A549 (cell line): ENCODE data around the gene CHPF. TPM values are rescaled to one million over a fixed set of nuclear protein-coding genes. Genes with fewer than 3 reads are reported as not detected.

ENCODE experiments used
- ATAC-seq, 2 experiments: fragments of 200-7000 bp in 1 of 2; fragments of >200 bp in 1 of 2; cut with Nextera tagmentation in 1 of 2; cut with Tn5 transposase in 1 of 2; 3 replicates each; pipeline versions ENCODE4 v1.8.0 to v1.9.1; 2018 to 2020; ENCODE audit warnings: mild to moderate bottlenecking in 1 of 2, moderate library complexity in 1 of 2
- CTCF ChIA-PET: fragments of 300-600 bp; sonication (Branson Sonifier 250); formaldehyde crosslinking; extraction: SDS; loops from one replicate; lab custom pipeline; 2021; ENCODE audit warnings: antibody characterized with exemption, inconsistent platforms; lab: Yijun Ruan, JAX
- POLR2A ChIA-PET: fragments of 350-600 bp; formaldehyde crosslinking; extraction: SDS; loops from one replicate; lab custom pipeline; 2021; ENCODE audit warnings: antibody characterized with exemption, inconsistent platforms; lab: Yijun Ruan, JAX
- DNase-seq, 2 experiments: peaks; one replicate each; pipeline versions ENCODE4 v3.0.0 to v3.0.0-alpha.2; 2011 to 2016; ENCODE audit warnings: low read depth in 1 of 2, low spot score in 1 of 2
- FAIRE-seq: peaks from 2 replicates; lab custom pipeline; 2011; peaks lifted over from hg19 to GRCh38; lab: Jason Lieb, UNC
- H3K27ac ChIP-seq, 2 experiments: fragments of >200 bp; sonication (Bioruptor Twin); formaldehyde crosslinking; 3 replicates each; pipeline ENCODE4 v1.5.1; 2016 to 2017
- H3K4me1 ChIP-seq: fragments of >200 bp; sonication (Bioruptor Twin); formaldehyde crosslinking; 3 replicates; pipeline ENCODE4 v1.6.1; 2016
- H3K4me2 ChIP-seq: fragments of >200 bp; sonication (Bioruptor Twin); formaldehyde crosslinking; 3 replicates; pipeline ENCODE4 v1.6.1; 2016
- H3K4me3 ChIP-seq: fragments of >200 bp; sonication (Bioruptor Twin); formaldehyde crosslinking; 3 replicates; pipeline ENCODE4 v1.5.1; 2016
- H3K9me3 ChIP-seq: fragments of >200 bp; sonication (Bioruptor Twin); formaldehyde crosslinking; 3 replicates; pipeline ENCODE4 v1.6.1; 2016
- CBX2 ChIP-seq: fragments of 200-600 bp; sonication (generic); IDR thresholded peaks from 2 replicates; pipeline ENCODE4 v1.6.1; 2016; ENCODE audit warnings: low read depth, mild to moderate bottlenecking, borderline replicate concordance
- CHD4 ChIP-seq: fragments of 200-600 bp; sonication (generic); IDR thresholded peaks from 2 replicates; pipeline ENCODE4 v1.6.1; 2016; ENCODE audit warnings: antibody characterized with exemption, mild to moderate bottlenecking, borderline replicate concordance
- CTCF ChIP-seq: fragments of >200 bp; sonication (Bioruptor Twin); formaldehyde crosslinking; IDR thresholded peaks from 3 replicates; pipeline ENCODE4 v1.5.1; 2016
- E2F6 ChIP-seq: IDR thresholded peaks from 2 replicates; pipeline ENCODE4 v1.6.1; 2012; ENCODE audit warnings: low read depth, borderline replicate concordance
- EHF ChIP-seq: fragments of 250-450 bp; sonication (Bioruptor Pico); IDR thresholded peaks from 2 replicates; pipeline ENCODE4 v1.5.0; 2020; ENCODE audit warnings: mild to moderate bottlenecking
- ESRRA ChIP-seq: fragments of 150-350 bp; IDR thresholded peaks from 2 replicates; pipeline ENCODE4 v1.6.1; 2014; ENCODE audit warnings: mild to moderate bottlenecking, low read length, borderline replicate concordance
- HOXA7 ChIP-seq: fragments of 250-450 bp; sonication (Bioruptor Pico); IDR thresholded peaks from 2 replicates; pipeline ENCODE4 v1.5.0; 2020; ENCODE audit warnings: mild to moderate bottlenecking, moderate library complexity
- MAX ChIP-seq: IDR thresholded peaks from 2 replicates; pipeline ENCODE4 v1.6.1; 2012
- PBX3 ChIP-seq: IDR thresholded peaks from 2 replicates; pipeline ENCODE4 v1.6.1; 2012
- PHF8 ChIP-seq: fragments of 200-600 bp; sonication (generic); IDR thresholded peaks from 2 replicates; pipeline ENCODE4 v1.6.1; 2016; ENCODE audit warnings: low read depth, mild to moderate bottlenecking, antibody characterized with exemption, moderate library complexity, borderline replicate concordance
- POLR2A ChIP-seq: IDR thresholded peaks from 2 replicates; pipeline ENCODE4 v1.6.1; 2012; ENCODE audit warnings: mild to moderate bottlenecking, low read length
- RARB ChIP-seq: fragments of 250-450 bp; sonication (Bioruptor Pico); IDR thresholded peaks from 2 replicates; pipeline ENCODE4 v1.8.0; 2021; ENCODE audit warnings: mild to moderate bottlenecking, moderate library complexity
- SMC3 ChIP-seq: fragments of >200 bp; sonication (Bioruptor Twin); formaldehyde crosslinking; IDR thresholded peaks from 3 replicates; pipeline ENCODE4 v1.6.1; 2018; ENCODE audit warnings: inconsistent platforms
- USF2 ChIP-seq: fragments of 450-650 bp; IDR thresholded peaks from 2 replicates; pipeline ENCODE4 v1.6.1; 2014; ENCODE audit warnings: antibody characterized with exemption
- WGBS: methylation state at CpG from one replicate; pipeline ENCODE4 v1.1.6; 2017; ENCODE audit errors: missing lambda C conversion rate; 5-methylcytosine and 5-hydroxymethylcytosine counted together
- polyA plus RNA-seq, 4 experiments: library from polyadenylated mRNA; depleted of rRNA in 3 of 4; stranded (reverse); fragments of >200 nt; fragmentation: RNase III in 1 of 4; extraction: RNeasy Plus Mini Kit Qiagen cat#74134 plus additional on column Dnase treatment in 1 of 4; gene quantifications; 2 replicates in 3 of 4; 3 replicates in 1 of 4; pipeline ENCODE4 v1.2.3, GENCODE V29; 2011 to 2017

Gene CHPF
- polyA plus RNA-seq, 2 of the 4 experiments (the other 2 are of a cell fraction) = 9.0 to 14.8 TPM

- POLR2A ChIA-PET = no interaction called here
- WGBS = 41% methylated on average over 27 of the region's 31 CpGs
- H3K4me3 ChIP-seq = no peak within 1 kb of the TSS
- H3K4me1 ChIP-seq = peaks cover 6% of the 10 kb centered on the region; the same call in 2 of the 3 replicates
- H3K9me3 ChIP-seq = no peaks in the 10 kb centered on the region
- no peak within 1 kb of the TSS for H3K4me2 ChIP-seq
- no peak for DNase-seq
- CTCF ChIA-PET = interaction anchor here (79.1 to 89.4 kb wide), 2 partner anchors 8 to 44 kb away, joined by 3291 read pairs; partner anchors contain the start of genes ASIC4, CHPF, GMPPA and SPEG
- no peak within 1 kb of the TSS for H3K27ac ChIP-seq
- no peak for FAIRE-seq
- no peak for TF ChIP-seq PHF8
- no peak for TF ChIP-seq HOXA7
- no peak for TF ChIP-seq POLR2A
- no peak for TF ChIP-seq PBX3
- no peak for TF ChIP-seq CBX2
- no peak for TF ChIP-seq CHD4
- no peak for TF ChIP-seq RARB (CRISPR knock-in tag)
- no peak for TF ChIP-seq EHF (CRISPR knock-in tag)
- no peak for TF ChIP-seq USF2
- no peak for TF ChIP-seq MAX
- no peak for ATAC-seq
Measured at GRCh38 chr2:219514196-219514761, 29.3 kb downstream of the CHPF start, which contains the start of gene ASIC4. ASIC4 (plus strand) TSS chr2:219514482; CDS start chr2:219514725, 243 bp downstream.

GRCh38 chr2:219513787-219514186 lies 29.8 kb downstream of the CHPF start:
- Histone ChIP-seq H3K9me3 (no peaks in the 10 kb centered on the region), H3K4me1 (peaks cover 11% of the 10 kb centered on the region), H3K27ac (no peak overlapping the region), H3K4me2 (no peak overlapping the region), H3K4me3 (no peak overlapping the region)
- no peak for FAIRE-seq
- 54% methylated on average over 4 of the region's 4 CpGs for WGBS
- no peak for TF ChIP-seq CTCF
- no peak for TF ChIP-seq ESRRA
- no peak for TF ChIP-seq SMC3
- TF ChIP-seq USF2 = no peak
- no peak for TF ChIP-seq PBX3
- no peak for TF ChIP-seq E2F6
- POLR2A ChIA-PET = no interaction called here
- ATAC-seq = no peak
- CTCF ChIA-PET = interaction anchor here (79.1 to 89.4 kb wide), 2 partner anchors 8 to 44 kb away, joined by 3291 read pairs; partner anchors contain the start of genes ASIC4, CHPF, GMPPA and SPEG
- DNase-seq = no peak
